BJ (cell line): ENCODE results near the gene ITGA1. TPM values are rescaled to one million over a fixed set of nuclear protein-coding genes. Genes with fewer than 3 reads are reported as not detected.
"Not testable (repeated sequence)": the region's sequence is repeated elsewhere in the genome, so short reads cannot be mapped to it uniquely, and the experiment has no call there.

Source experiments
- CTCF ChIA-PET: fragments of 350-600 bp; formaldehyde crosslinking; extraction: SDS; loops from one replicate; lab custom pipeline; 2021; ENCODE audit warnings: antibody characterized with exemption, inconsistent platforms; lab: Yijun Ruan, JAX
- POLR2A ChIA-PET: fragments of 300-600 bp; sonication (Branson Sonifier 250); formaldehyde crosslinking; extraction: SDS; loops from one replicate; lab custom pipeline; 2021; ENCODE audit warnings: antibody characterized with exemption; lab: Charles Lee
- DNase-seq: peaks from one replicate; pipeline ENCODE4 v3.0.0-alpha.2; 2011; ENCODE audit warnings: low read depth
- H3K27me3 ChIP-seq: 2 replicates; pipeline ENCODE4 v1.6.0; 2011; ENCODE audit warnings: low read length; ENCODE audit not compliant: control insufficient read depth, insufficient read depth
- H3K36me3 ChIP-seq: 2 replicates; pipeline ENCODE4 v1.5.1; 2011; ENCODE audit warnings: low read length; ENCODE audit not compliant: control insufficient read depth, insufficient read depth
- H3K4me3 ChIP-seq: 2 replicates; pipeline ENCODE4 v1.5.1; 2011; ENCODE audit warnings: low read depth, mild to moderate bottlenecking, control low read depth, low read length
- polyA plus RNA-seq: library from polyadenylated mRNA; depleted of rRNA; stranded (reverse); fragments of >200 nt; gene quantifications from 2 replicates; pipeline ENCODE4 v1.2.3, GENCODE V29; 2011
- TF ChIP-seq, protein P1 (sequence below): IDR thresholded peaks from 2 replicates; pipeline ENCODE4 v1.5.1; 2011; ENCODE audit warnings: low read depth, mild to moderate bottlenecking, control low read depth, inconsistent platforms, low read length, moderate library complexity; ENCODE audit not compliant: insufficient read depth

Gene ITGA1
- polyA plus RNA-seq, 1 experiment: 35.2 TPM

DNA sequence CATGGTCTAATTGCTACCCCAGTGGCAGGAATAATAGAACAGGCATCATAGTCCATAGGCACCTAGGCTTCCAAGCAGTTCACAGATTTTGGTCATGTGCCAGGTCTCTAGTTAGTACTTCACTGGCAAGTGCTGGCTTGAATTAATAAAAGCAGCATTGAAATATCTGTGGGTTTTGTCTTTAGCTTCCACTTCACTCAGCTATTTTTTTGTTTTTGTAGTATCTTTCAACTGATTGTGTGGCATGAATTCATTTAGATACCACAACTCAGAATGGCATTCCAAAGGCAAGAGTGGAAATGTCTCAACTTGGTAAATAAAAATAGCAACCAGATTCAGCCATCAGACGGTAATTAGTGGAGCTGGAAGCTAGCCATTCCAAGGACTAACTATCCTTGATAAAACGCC is 173.6 kb downstream of the ITGA1 start:
- TF ChIP-seq, protein P1, sequence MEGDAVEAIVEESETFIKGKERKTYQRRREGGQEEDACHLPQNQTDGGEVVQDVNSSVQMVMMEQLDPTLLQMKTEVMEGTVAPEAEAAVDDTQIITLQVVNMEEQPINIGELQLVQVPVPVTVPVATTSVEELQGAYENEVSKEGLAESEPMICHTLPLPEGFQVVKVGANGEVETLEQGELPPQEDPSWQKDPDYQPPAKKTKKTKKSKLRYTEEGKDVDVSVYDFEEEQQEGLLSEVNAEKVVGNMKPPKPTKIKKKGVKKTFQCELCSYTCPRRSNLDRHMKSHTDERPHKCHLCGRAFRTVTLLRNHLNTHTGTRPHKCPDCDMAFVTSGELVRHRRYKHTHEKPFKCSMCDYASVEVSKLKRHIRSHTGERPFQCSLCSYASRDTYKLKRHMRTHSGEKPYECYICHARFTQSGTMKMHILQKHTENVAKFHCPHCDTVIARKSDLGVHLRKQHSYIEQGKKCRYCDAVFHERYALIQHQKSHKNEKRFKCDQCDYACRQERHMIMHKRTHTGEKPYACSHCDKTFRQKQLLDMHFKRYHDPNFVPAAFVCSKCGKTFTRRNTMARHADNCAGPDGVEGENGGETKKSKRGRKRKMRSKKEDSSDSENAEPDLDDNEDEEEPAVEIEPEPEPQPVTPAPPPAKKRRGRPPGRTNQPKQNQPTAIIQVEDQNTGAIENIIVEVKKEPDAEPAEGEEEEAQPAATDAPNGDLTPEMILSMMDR: no peak
- ChIA-PET POLR2A (interaction anchor here (0.6 kb wide), 1 partner anchor 28 kb away, joined by 4 read pairs; no protein-coding TSS in a partner anchor), CTCF (interaction anchor here (2.1 to 2.4 kb wide), 2 partner anchors 12 to 131 kb away, joined by 8 to 13 read pairs; no protein-coding TSS in a partner anchor)
- Histone ChIP-seq H3K4me3 (no peak overlapping the region), H3K36me3 (no peaks in the 10 kb centered on the region), H3K27me3 (no peaks in the 10 kb centered on the region)
- peak; percentile 30 for DNase-seq

DNA sequence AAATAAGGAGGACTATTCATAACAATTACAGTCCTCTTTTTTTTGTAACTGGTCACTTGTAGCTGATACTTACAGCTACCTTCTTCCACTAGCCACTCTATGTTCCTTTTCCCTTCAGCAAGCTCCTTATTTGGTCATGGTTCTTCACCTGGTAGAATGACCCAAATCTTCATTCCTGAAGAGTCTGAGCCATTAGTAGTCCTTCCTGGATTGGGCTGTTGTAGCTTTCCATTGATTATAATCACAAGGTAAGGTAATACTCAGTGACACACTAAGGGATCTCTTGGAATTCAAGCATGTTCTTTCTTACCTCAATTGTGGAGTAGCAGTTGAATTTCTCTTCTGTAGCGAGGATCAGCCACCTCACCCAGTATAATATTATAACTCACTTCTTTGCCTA is 175.9 kb downstream of the ITGA1 start:
- no peaks in the 10 kb centered on the region for H3K27me3 ChIP-seq
- TF ChIP-seq, protein P1: no peak
- CTCF ChIA-PET: interaction anchor here (1.3 to 2.8 kb wide), 2 partner anchors 15 to 16 kb away, joined by 5 to 13 read pairs; no protein-coding TSS in a partner anchor
- H3K4me3 ChIP-seq: no peak overlapping the region
- H3K36me3 ChIP-seq: no peaks in the 10 kb centered on the region
- POLR2A ChIA-PET: no interaction called here
- no peak for DNase-seq

DNA sequence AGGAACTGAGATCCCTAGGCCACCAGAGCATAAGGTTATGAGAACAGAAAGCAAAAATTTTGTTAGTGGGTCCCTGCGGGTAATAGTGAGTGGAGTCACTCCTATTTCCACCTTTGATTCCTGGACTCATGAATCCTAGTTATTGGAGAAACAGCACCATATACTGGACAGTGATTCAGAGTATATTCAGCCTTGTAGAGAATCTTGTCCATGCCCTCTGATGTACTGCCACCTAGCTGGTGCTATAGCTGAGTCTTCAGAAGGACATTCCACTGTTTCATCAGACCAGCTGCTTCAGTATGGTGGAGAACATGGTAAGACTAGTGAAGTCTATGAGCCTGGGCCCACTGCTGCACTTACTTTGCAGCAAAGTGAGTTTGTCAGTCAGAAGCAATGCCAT is 176.4 kb downstream of the ITGA1 start:
- TF ChIP-seq, protein P1: no peak
- DNase-seq: no peak
- POLR2A ChIA-PET: no interaction called here
- no peaks in the 10 kb centered on the region for H3K27me3 ChIP-seq
- no peak overlapping the region for H3K4me3 ChIP-seq
- H3K36me3 ChIP-seq: no peaks in the 10 kb centered on the region
- CTCF ChIA-PET: interaction anchor here (1.3 to 2.8 kb wide), 2 partner anchors 15 to 16 kb away, joined by 5 to 13 read pairs; no protein-coding TSS in a partner anchor

DNA sequence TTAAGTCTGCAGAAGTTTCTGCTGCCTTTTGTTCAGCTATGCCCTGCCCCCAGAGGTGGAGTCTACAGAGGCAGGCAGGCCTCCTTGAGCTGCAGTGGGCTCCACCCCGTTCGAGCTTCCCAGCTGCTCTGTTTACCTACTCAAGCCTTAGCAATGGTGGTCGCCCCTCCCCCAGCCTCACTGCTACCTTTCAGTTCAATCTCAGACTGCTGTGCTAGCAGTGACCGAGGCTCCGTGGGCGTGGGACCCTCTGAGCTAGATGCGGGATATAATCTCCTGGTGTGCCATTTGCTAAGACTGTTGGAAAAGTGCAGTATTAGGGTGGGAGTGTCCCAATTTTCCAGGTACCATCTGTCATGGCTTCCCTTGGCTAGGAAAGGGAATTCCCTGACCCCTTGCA is 188.4 kb downstream of the ITGA1 start:
- H3K4me3 ChIP-seq, POLR2A ChIA-PET, H3K27me3 ChIP-seq, DNase-seq, H3K36me3 ChIP-seq: not testable (repeated sequence)
- CTCF ChIA-PET: interaction anchor here (0.9 to 1.7 kb wide), 2 partner anchors 12 to 20 kb away, joined by 3 to 4 read pairs; no protein-coding TSS in a partner anchor

DNA sequence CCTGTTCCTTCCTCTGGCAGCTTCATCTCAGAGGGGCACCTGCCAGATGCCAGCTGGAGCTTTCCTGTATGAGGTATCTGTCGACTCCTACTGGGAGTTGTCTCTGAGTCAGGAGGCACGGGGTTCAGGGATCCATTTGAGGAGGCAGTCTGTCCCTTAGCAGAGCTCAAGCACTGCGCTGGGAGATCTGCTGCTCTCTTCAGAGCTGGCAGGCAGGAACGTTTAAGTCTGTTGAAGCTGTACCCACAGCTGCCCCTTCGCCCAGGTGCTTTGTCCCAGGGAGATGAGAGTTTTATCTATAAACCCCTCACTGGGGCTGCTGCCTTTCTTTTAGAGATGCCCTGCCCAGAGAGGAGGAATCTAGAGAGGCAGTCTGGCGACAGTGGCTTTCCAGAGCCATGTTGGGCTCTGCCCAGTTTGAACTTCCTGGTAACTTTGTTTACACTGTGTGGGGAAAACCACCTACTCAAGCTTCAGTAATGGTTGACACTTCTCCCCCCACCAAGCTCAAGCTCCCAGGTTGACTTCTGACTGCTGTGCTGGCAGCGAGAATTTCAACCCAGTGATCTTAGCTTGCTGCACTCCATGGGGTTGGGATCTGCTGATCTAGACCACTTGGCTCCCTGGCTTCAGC is 189.7 kb downstream of the ITGA1 start:
- H3K36me3 ChIP-seq: no peaks in the 10 kb centered on the region
- ChIA-PET CTCF (interaction anchor here (1.6 to 1.8 kb wide), 2 partner anchors 7 to 10 kb away, joined by 4 read pairs; no protein-coding TSS in a partner anchor), POLR2A (no interaction called here)
- no peak overlapping the region for H3K4me3 ChIP-seq
- TF ChIP-seq, protein P1: no peak
- no peak for DNase-seq
- no peaks in the 10 kb centered on the region for H3K27me3 ChIP-seq
